ENCODE measurements around the gene CCDC27. TPM values are rescaled to one million over a fixed set of nuclear protein-coding genes. Genes with fewer than 3 reads are reported as not detected.

CCDC27 gene
- total and polyA plus RNA-seq, 2 of the 8 experiments (the other 6 are each of a cell fraction or from before 2014, with no cell fraction given), result 0.15 TPM; not detected in 1

DNA sequence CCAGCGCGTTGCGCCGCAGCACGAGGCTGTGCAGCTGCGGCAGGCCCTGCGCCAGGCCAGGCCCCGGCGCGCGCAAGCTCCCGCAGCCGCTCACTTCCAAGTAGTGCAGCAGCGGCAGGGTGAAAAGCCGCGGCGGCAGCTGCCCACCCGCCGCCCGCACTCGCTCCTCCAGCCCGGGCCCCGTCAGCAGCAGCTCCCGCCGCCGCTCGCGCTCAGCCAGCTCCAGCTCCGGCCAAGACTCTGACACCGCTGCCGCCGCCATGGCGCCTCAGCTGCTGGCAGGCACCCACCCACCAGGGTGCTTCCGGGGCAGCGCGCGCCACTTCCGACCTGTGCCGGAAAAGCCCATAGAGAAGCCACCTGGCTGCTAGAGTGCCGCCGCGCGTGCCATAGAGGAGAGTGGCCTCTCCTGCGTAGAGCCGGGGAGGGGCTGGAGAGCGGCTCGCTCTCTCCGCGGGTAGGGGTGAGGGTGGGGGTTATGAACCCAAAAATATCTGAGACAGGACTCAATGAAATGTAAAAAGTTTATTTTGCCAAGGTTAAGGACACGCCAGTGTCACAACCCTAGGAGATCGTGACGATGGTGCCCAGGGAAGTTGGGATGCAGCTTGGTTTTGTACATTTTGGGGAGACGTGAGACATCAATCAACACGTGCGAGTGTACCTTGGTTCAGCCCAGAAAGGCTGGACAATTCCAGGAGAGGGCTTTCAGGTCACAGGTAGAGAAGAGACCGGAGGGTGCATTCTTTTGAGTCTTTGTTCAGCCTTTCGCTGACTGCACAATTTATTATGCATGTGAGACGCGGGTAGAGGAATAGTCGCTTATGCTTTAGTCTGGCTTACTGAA is 44.2 kb downstream of the CCDC27 start, which contains the start of gene LRRC47 (continued):
- peak; percentile 81 for TF ChIP-seq ASH2L (IDR thresholded peaks at IDR 0.05; ENCODE audit: low read length)
- no peak; the same call in 1 of the 2 replicates for TF ChIP-seq SIX5 (IDR thresholded peaks at IDR 0.05; ENCODE audit: low read depth, low read length)
- peak; percentile 79 for TF ChIP-seq TAF1 (IDR thresholded peaks at IDR 0.05; ENCODE audit: low read depth, low read length)
- TF ChIP-seq CBX5 (IDR thresholded peaks at IDR 0.05; ENCODE audit: low read depth, low read length), result no peak
- TF ChIP-seq, protein P1, sequence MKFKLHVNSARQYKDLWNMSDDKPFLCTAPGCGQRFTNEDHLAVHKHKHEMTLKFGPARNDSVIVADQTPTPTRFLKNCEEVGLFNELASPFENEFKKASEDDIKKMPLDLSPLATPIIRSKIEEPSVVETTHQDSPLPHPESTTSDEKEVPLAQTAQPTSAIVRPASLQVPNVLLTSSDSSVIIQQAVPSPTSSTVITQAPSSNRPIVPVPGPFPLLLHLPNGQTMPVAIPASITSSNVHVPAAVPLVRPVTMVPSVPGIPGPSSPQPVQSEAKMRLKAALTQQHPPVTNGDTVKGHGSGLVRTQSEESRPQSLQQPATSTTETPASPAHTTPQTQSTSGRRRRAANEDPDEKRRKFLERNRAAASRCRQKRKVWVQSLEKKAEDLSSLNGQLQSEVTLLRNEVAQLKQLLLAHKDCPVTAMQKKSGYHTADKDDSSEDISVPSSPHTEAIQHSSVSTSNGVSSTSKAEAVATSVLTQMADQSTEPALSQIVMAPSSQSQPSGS (IDR thresholded peaks at IDR 0.05; ENCODE audit: low read length), result no peak
- peak; percentile 90 for TF ChIP-seq GABPA (IDR thresholded peaks at IDR 0.05; ENCODE audit: borderline replicate concordance, insufficient read depth, low read length)
- no peak for TF ChIP-seq CTBP2 (IDR thresholded peaks at IDR 0.05; ENCODE audit: borderline replicate concordance, insufficient read depth, insufficient read length, low read length)
- no peak for TF ChIP-seq FOSL1 (IDR thresholded peaks at IDR 0.05; ENCODE audit: insufficient read depth, low read depth, low read length)
- TF ChIP-seq JUN (IDR thresholded peaks at IDR 0.05; ENCODE audit: low read depth, low read length), result no peak
- peak; percentile 72 for TF ChIP-seq TAF7 (optimal IDR thresholded peaks at IDR 0.05; ENCODE audit: borderline replicate concordance, low read depth, low read length)
- no peak for TF ChIP-seq BRCA1 (IDR thresholded peaks at IDR 0.05; ENCODE audit: low read depth, low read length)
- peak; percentile 67; the same call in 1 of the 2 replicates for TF ChIP-seq POLR2AphosphoS5 (IDR thresholded peaks at IDR 0.05; ENCODE audit: low read depth, low read length)
- TF ChIP-seq CHD2 (IDR thresholded peaks at IDR 0.05; ENCODE audit: low read length), result no peak
- TF ChIP-seq, protein P2, sequence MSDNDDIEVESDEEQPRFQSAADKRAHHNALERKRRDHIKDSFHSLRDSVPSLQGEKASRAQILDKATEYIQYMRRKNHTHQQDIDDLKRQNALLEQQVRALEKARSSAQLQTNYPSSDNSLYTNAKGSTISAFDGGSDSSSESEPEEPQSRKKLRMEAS (IDR thresholded peaks at IDR 0.05), result peak; percentile 26; the same call in 1 of the 2 replicates
- peak; percentile 51 to 57; a peak in 2 of 4 replicates for TF ChIP-seq HDAC2 (IDR thresholded peaks at IDR 0.05; ENCODE audit: borderline replicate concordance in 1 of 2, low read depth in 2 of 2, low read length in 2 of 2)
- no peak for TF ChIP-seq CHD1 (IDR thresholded peaks at IDR 0.05; ENCODE audit: low read depth, low read length)
- no peak for TF ChIP-seq BCL11A (IDR thresholded peaks at IDR 0.05; ENCODE audit: low read depth in 2 of 2, low read length in 2 of 2)
- TF ChIP-seq SRF (IDR thresholded peaks at IDR 0.05; ENCODE audit: low read depth, low read length), result no peak
- TF ChIP-seq BACH1 (IDR thresholded peaks at IDR 0.05; ENCODE audit: low read length), result no peak
- TF ChIP-seq RAD21 (IDR thresholded peaks at IDR 0.05 in 1 of 2, conservative IDR thresholded peaks at IDR 0.05 in 1 of 2; ENCODE audit: low read depth in 2 of 2, low read length in 2 of 2), result no peak
- no peak for TF ChIP-seq HDAC6 (IDR thresholded peaks at IDR 0.05; ENCODE audit: low read depth, low read length)
- peak; percentile 66 for TF ChIP-seq KDM4A (IDR thresholded peaks at IDR 0.05; ENCODE audit: low read depth, low read length, severe bottlenecking)

Data from H1 (cell line).